K562 treated with DMSO at 1 percent for 48 hours (cell line): ENCODE results near the gene SERPINB13. TPM values are rescaled to one million over a fixed set of nuclear protein-coding genes. Genes with fewer than 3 reads are reported as not detected.

Source experiments
- total RNA-seq: library from RNA; unstranded; fragments of 300-600 nt; gene quantifications from 2 replicates; pipeline ENCODE4 v1.2.3, GENCODE V29; 2022; ENCODE audit warnings: low replicate concordance; ENCODE audit errors: extremely low read depth

The SERPINB13 gene
- not detected in 2 replicates for total RNA-seq

GRCh38 chr18:63586966-63587365 lies at the start of gene SERPINB13:
SERPINB13 (plus strand) TSS chr18:63587343; CDS start chr18:63588668, 1,325 bp downstream.

GRCh38 chr18:63542069-63542468 lies 45.1 kb upstream of the SERPINB13 start, which contains the start of gene SERPINB12:
SERPINB12 (plus strand) TSS chr18:63542369; CDS start chr18:63556160, 13,791 bp downstream.

GRCh38 chr18:63644142-63644541 lies 57.0 kb downstream of the SERPINB13 start, which contains the start of gene SERPINB4:
SERPINB4 (minus strand) TSS chr18:63644256; CDS start chr18:63643577, 679 bp downstream.

Other genes starting within 250 kb of the SERPINB13 start
- not detected in 2 replicates for gene KDSR, start 220.1 kb upstream of the SERPINB13 start, total RNA-seq
- not detected in 2 replicates for gene VPS4B, start 164.9 kb upstream of the SERPINB13 start, total RNA-seq
- gene SERPINB5, start 110.4 kb upstream of the SERPINB13 start, total RNA-seq, result not detected in 2 replicates
- gene SERPINB12, start 45.0 kb upstream of the SERPINB13 start, total RNA-seq, result not detected in 2 replicates
- not detected in 2 replicates for gene SERPINB4, start 56.9 kb downstream of the SERPINB13 start, total RNA-seq
- gene SERPINB3, start 74.5 kb downstream of the SERPINB13 start, total RNA-seq, result not detected in 2 replicates
- gene SERPINB11, start 115.6 kb downstream of the SERPINB13 start, total RNA-seq, result not detected in 2 replicates
- not detected in 2 replicates for gene SERPINB7, start 188.1 kb downstream of the SERPINB13 start, total RNA-seq